HEK293 (cell line): Measurements from ENCODE around the gene KLC4.

Experiments used
- CTCF ChIA-PET: fragments of 350-600 bp; formaldehyde crosslinking; extraction: SDS; loops from one replicate; lab custom pipeline; 2021; ENCODE audit warnings: antibody characterized with exemption; lab: Yijun Ruan, JAX
- POLR2A ChIA-PET: fragments of 300-600 bp; formaldehyde crosslinking; extraction: SDS; loops from one replicate; lab custom pipeline; 2020; ENCODE audit warnings: antibody characterized with exemption, inconsistent platforms; lab: Yijun Ruan, JAX
- H3K27ac ChIP-seq: fragments of 200-500 bp; sonication (Bioruptor generic); 2 replicates; pipeline ENCODE4 v1.5.1; 2014; ENCODE audit warnings: low read depth, low read length, control low read depth, inconsistent platforms; ENCODE audit errors: extremely low read depth
- H3K36me3 ChIP-seq, 2 experiments: fragments of 200-500 bp in 1 of 2; sonication (Bioruptor generic) in 1 of 2; 1 replicate in 1 of 2; 2 replicates in 1 of 2; pipeline ENCODE4 v1.5.1; 2014 to 2017; ENCODE audit warnings: inconsistent platforms in 2 of 2, low read length in 2 of 2; ENCODE audit not compliant: control insufficient read depth in 2 of 2, insufficient read depth in 1 of 2
- H3K4me1 ChIP-seq: fragments of 200-500 bp; sonication (Bioruptor generic); 2 replicates; pipeline ENCODE4 v1.5.1; 2014; ENCODE audit warnings: mild to moderate bottlenecking, low read length, inconsistent platforms; ENCODE audit not compliant: control insufficient read depth, insufficient read depth
- H3K4me3 ChIP-seq: 2 replicates; pipeline ENCODE4 v1.5.1; 2011; ENCODE audit warnings: low read depth, mild to moderate bottlenecking, control low read depth, low read length, moderate library complexity
- H3K9me3 ChIP-seq: fragments of 200-500 bp; sonication (Bioruptor generic); 2 replicates; pipeline ENCODE4 v1.5.1; 2014; ENCODE audit warnings: low read depth, low read length, inconsistent platforms; ENCODE audit not compliant: control insufficient read depth, insufficient read depth
- GLIS1 ChIP-seq: fragments of 450-650 bp; formaldehyde crosslinking; IDR thresholded peaks from 2 replicates; pipeline ENCODE4 v1.5.1; 2016; ENCODE audit warnings: missing biosample characterization, missing genetic modification characterization
- KLF10 ChIP-seq: fragments of 450-650 bp; IDR thresholded peaks from 2 replicates; pipeline ENCODE4 v1.5.1; 2018; ENCODE audit warnings: missing biosample characterization, mild to moderate bottlenecking, missing genetic modification characterization
- RBAK ChIP-seq: fragments of 450-650 bp; formaldehyde crosslinking; IDR thresholded peaks from 2 replicates; pipeline ENCODE4 v1.5.1; 2016; ENCODE audit warnings: missing biosample characterization, missing genetic modification characterization
- SP3 ChIP-seq: fragments of 450-650 bp; formaldehyde crosslinking; IDR thresholded peaks from 2 replicates; pipeline ENCODE4 v1.5.1; 2016; ENCODE audit warnings: missing biosample characterization, missing genetic modification characterization
- ZFP41 ChIP-seq: fragments of 450-650 bp; formaldehyde crosslinking; IDR thresholded peaks from 2 replicates; pipeline ENCODE4 v1.5.1; 2016; ENCODE audit warnings: missing biosample characterization, missing genetic modification characterization, borderline replicate concordance
- ZIC2 ChIP-seq: fragments of 450-650 bp; formaldehyde crosslinking; IDR thresholded peaks from 2 replicates; pipeline ENCODE4 v1.5.1; 2016; ENCODE audit warnings: missing biosample characterization, missing genetic modification characterization
- ZNF221 ChIP-seq: fragments of 450-650 bp; formaldehyde crosslinking; IDR thresholded peaks from 2 replicates; pipeline ENCODE4 v1.5.1; 2017; ENCODE audit warnings: missing biosample characterization, missing genetic modification characterization, borderline replicate concordance
- ZNF266 ChIP-seq: fragments of 450-650 bp; formaldehyde crosslinking; IDR thresholded peaks from 2 replicates; pipeline ENCODE4 v1.5.1; 2016; ENCODE audit warnings: missing biosample characterization, missing genetic modification characterization, low read depth
- ZNF311 ChIP-seq: fragments of 450-650 bp; formaldehyde crosslinking; IDR thresholded peaks from 2 replicates; pipeline ENCODE4 v1.5.1; 2017; ENCODE audit warnings: missing biosample characterization, missing genetic modification characterization, borderline replicate concordance
- ZNF335 ChIP-seq: fragments of 450-650 bp; formaldehyde crosslinking; conservative IDR thresholded peaks from 2 replicates; pipeline ENCODE4 v1.5.1; 2016; ENCODE audit warnings: missing biosample characterization, missing genetic modification characterization
- ZNF37A ChIP-seq: fragments of 450-650 bp; IDR thresholded peaks from 2 replicates; pipeline ENCODE4 v1.5.1; 2018; ENCODE audit warnings: missing biosample characterization, missing genetic modification characterization
- ZNF501 ChIP-seq: fragments of 450-650 bp; formaldehyde crosslinking; IDR thresholded peaks from 2 replicates; pipeline ENCODE4 v1.5.1; 2016; ENCODE audit warnings: missing biosample characterization, missing genetic modification characterization
- ZNF621 ChIP-seq: fragments of 450-650 bp; formaldehyde crosslinking; IDR thresholded peaks from 2 replicates; pipeline ENCODE4 v1.5.1; 2017; ENCODE audit warnings: missing biosample characterization, missing genetic modification characterization
- ZNF623 ChIP-seq: fragments of 450-650 bp; formaldehyde crosslinking; IDR thresholded peaks from 2 replicates; pipeline ENCODE4 v1.5.1; 2016; ENCODE audit warnings: missing biosample characterization, missing genetic modification characterization
- ZNF660 ChIP-seq: fragments of 450-650 bp; IDR thresholded peaks from 2 replicates; pipeline ENCODE4 v1.5.1; 2018; ENCODE audit warnings: missing biosample characterization, mild to moderate bottlenecking, missing genetic modification characterization
- ZNF670 ChIP-seq: fragments of 450-650 bp; formaldehyde crosslinking; IDR thresholded peaks from 2 replicates; pipeline ENCODE4 v1.5.1; 2016; ENCODE audit warnings: missing biosample characterization, missing genetic modification characterization, low read depth
- ZNF843 ChIP-seq: fragments of 450-650 bp; formaldehyde crosslinking; IDR thresholded peaks from 2 replicates; pipeline ENCODE4 v1.5.1; 2016; ENCODE audit warnings: missing biosample characterization, missing genetic modification characterization
- ZSCAN5A ChIP-seq: fragments of 450-650 bp; formaldehyde crosslinking; IDR thresholded peaks from 2 replicates; pipeline ENCODE4 v1.5.1; 2016; ENCODE audit warnings: missing biosample characterization, missing genetic modification characterization
- TF ChIP-seq, protein P1 (sequence below): fragments of 450-650 bp; formaldehyde crosslinking; IDR thresholded peaks from 2 replicates; pipeline ENCODE4 v1.5.1; 2017; ENCODE audit warnings: missing biosample characterization, missing genetic modification characterization
- TF ChIP-seq, protein P2 (sequence below): fragments of 450-650 bp; formaldehyde crosslinking; IDR thresholded peaks from 2 replicates; pipeline ENCODE4 v1.5.1; 2016; ENCODE audit warnings: missing biosample characterization, missing genetic modification characterization, borderline replicate concordance

The KLC4 gene

GRCh38 chr6:43037197-43037596 lies 22.2 kb upstream of the KLC4 start:
- ChIA-PET POLR2A (interaction anchor here (0.7 to 5.0 kb wide), 4 partner anchors 16 to 1138 kb away, joined by 3 to 22 read pairs (median 8); partner anchors contain the start of genes CUL7 and RRP36), CTCF (interaction anchor here (0.7 to 1.5 kb wide), 4 partner anchors 14 to 399 kb away, joined by 3 to 4 read pairs (median 3); no protein-coding TSS in a partner anchor)
- H3K27ac ChIP-seq: no peak overlapping the region
- H3K4me3 ChIP-seq: no peak overlapping the region
- no peaks in the 10 kb centered on the region for H3K9me3 ChIP-seq
- peaks cover 44 to 83% of the 10 kb centered on the region in 2 experiments for H3K36me3 ChIP-seq
- TF ChIP-seq ZNF221 (tag by site-specific recombination) (no peak), ZFP41 (tag by site-specific recombination) (no peak), GLIS1 (tag by site-specific recombination) (no peak), ZNF660 (tag by site-specific recombination) (no peak), RBAK (tag by site-specific recombination) (no peak), SP3 (tag by site-specific recombination) (no peak), ZNF623 (tag by site-specific recombination) (no peak), ZNF501 (tag by site-specific recombination) (no peak)
- TF ChIP-seq, all 188 proteins: peak for 0
- H3K4me1 ChIP-seq: no peaks in the 10 kb centered on the region

DNA sequence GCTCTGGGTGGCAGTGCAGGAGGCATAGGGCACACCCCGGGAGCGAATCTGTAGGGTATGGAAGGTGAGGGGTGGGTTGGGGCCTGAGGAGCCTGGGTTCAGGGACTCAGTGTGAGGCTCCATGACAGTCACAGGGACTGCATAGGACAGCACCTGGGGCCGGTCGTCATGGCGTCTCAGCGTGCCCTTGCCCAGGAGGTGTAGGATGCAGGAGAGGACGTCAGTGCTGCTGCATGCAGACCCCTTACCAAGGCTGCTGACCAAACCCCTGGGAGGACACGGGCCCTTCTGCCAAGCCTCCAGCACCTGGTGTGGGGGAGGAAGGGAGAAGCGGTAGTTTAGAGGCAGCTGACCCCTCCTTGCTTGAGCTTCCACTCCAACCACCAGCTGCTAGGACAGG lies 21.7 kb upstream of the KLC4 start:
- Histone ChIP-seq H3K4me3 (no peak overlapping the region), H3K4me1 (no peaks in the 10 kb centered on the region), H3K27ac (no peak overlapping the region), H3K36me3 (peaks cover 44 to 83% of the 10 kb centered on the region in 2 experiments), H3K9me3 (no peaks in the 10 kb centered on the region)
- CTCF ChIA-PET: interaction anchor here (0.7 to 1.5 kb wide), 4 partner anchors 14 to 400 kb away, joined by 3 to 4 read pairs (median 3); no protein-coding TSS in a partner anchor
- POLR2A ChIA-PET: interaction anchor here (1.0 to 3.3 kb wide), 2 partner anchors 16 to 137 kb away, joined by 3 to 13 read pairs; partner anchors contain the start of gene CUL7
- TF ChIP-seq ZNF621 (tag by site-specific recombination): no peak
- TF ChIP-seq ZNF335: no peak
- no peak for TF ChIP-seq ZNF266 (tag by site-specific recombination)
- no peak for TF ChIP-seq ZSCAN5A (tag by site-specific recombination)
- no peak for TF ChIP-seq ZNF623 (tag by site-specific recombination)
- TF ChIP-seq, protein P1, sequence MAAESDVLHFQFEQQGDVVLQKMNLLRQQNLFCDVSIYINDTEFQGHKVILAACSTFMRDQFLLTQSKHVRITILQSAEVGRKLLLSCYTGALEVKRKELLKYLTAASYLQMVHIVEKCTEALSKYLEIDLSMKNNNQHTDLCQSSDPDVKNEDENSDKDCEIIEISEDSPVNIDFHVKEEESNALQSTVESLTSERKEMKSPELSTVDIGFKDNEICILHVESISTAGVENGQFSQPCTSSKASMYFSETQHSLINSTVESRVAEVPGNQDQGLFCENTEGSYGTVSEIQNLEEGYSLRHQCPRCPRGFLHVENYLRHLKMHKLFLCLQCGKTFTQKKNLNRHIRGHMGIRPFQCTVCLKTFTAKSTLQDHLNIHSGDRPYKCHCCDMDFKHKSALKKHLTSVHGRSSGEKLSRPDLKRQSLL (tag by site-specific recombination): no peak
- TF ChIP-seq ZNF660 (tag by site-specific recombination): no peak

- no peaks in the 10 kb centered on the region for H3K9me3 ChIP-seq
- no peaks in the 10 kb centered on the region for H3K4me1 ChIP-seq
- ChIA-PET POLR2A (interaction anchor here (0.8 to 3.3 kb wide), 5 partner anchors 12 to 110 kb away, joined by 3 to 13 read pairs (median 3); partner anchors contain the start of genes CNPY3, CUL7 and RRP36), CTCF (interaction anchor here (0.5 to 1.1 kb wide), 3 partner anchors 8 to 30 kb away, joined by 3 to 4 read pairs (median 3); no protein-coding TSS in a partner anchor)
- peaks cover 39 to 84% of the 10 kb centered on the region in 2 experiments for H3K36me3 ChIP-seq
- TF ChIP-seq KLF10 (no peak), GLIS1 (tag by site-specific recombination) (no peak), ZNF670 (tag by site-specific recombination) (no peak), ZFP41 (tag by site-specific recombination) (no peak), ZIC2 (tag by site-specific recombination) (no peak), ZNF843 (no peak), ZNF37A (tag by site-specific recombination) (no peak), ZNF311 (no peak)
- TF ChIP-seq, protein P2, sequence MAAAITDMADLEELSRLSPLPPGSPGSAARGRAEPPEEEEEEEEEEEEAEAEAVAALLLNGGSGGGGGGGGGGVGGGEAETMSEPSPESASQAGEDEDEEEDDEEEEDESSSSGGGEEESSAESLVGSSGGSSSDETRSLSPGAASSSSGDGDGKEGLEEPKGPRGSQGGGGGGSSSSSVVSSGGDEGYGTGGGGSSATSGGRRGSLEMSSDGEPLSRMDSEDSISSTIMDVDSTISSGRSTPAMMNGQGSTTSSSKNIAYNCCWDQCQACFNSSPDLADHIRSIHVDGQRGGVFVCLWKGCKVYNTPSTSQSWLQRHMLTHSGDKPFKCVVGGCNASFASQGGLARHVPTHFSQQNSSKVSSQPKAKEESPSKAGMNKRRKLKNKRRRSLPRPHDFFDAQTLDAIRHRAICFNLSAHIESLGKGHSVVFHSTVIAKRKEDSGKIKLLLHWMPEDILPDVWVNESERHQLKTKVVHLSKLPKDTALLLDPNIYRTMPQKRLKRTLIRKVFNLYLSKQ (tag by site-specific recombination): no peak
- no peak overlapping the region for H3K4me3 ChIP-seq
- H3K27ac ChIP-seq: no peak overlapping the region
Measured at GRCh38 chr6:43038727-43039126, 20.7 kb upstream of the KLC4 start.
